K562 (cell line): ENCODE results near the gene ZNF174.

Experiments used
- CREM ChIP-seq: IDR thresholded peaks from 2 replicates; pipeline ENCODE4 v1.6.1; 2014; ENCODE audit warnings: antibody characterized with exemption, low read depth
- EZH2 ChIP-seq: IDR thresholded peaks from 2 replicates; pipeline ENCODE4 v1.6.1; 2012; ENCODE audit warnings: low read depth, mild to moderate bottlenecking, inconsistent platforms, low read length, borderline replicate concordance
- FOSL1 ChIP-seq: fragments of 200-800 bp; sonication (Bioruptor generic); conservative IDR thresholded peaks from 2 replicates; pipeline ENCODE4 v1.6.1; 2016; ENCODE audit warnings: missing genetic modification characterization, missing compliant biosample characterization
- HEY1 ChIP-seq: fragments of 250-450 bp; sonication (Bioruptor Pico); IDR thresholded peaks from 2 replicates; pipeline ENCODE4 v1.5.0; 2020; ENCODE audit warnings: mild to moderate bottlenecking, moderate library complexity, borderline replicate concordance
- ILK ChIP-seq: fragments of 450-650 bp; IDR thresholded peaks from 2 replicates; pipeline ENCODE4 v1.6.1; 2016; ENCODE audit warnings: missing genetic modification characterization, low read depth, mild to moderate bottlenecking, missing compliant biosample characterization, moderate library complexity, borderline replicate concordance
- NFYB ChIP-seq: IDR thresholded peaks from 2 replicates; pipeline ENCODE4 v1.6.1; 2011; ENCODE audit warnings: mild to moderate bottlenecking, moderate library complexity; ENCODE audit not compliant: insufficient read length; ENCODE audit errors: extremely low read depth
- POLR2AphosphoS2 ChIP-seq: IDR thresholded peaks from 2 replicates; pipeline ENCODE4 v1.6.1; 2012; ENCODE audit warnings: low read length, improper control_type of control experiment
- ZNF3 ChIP-seq: fragments of 250-450 bp; sonication (Bioruptor Pico); IDR thresholded peaks from 2 replicates; pipeline ENCODE4 v1.5.0; 2021; ENCODE audit warnings: mild to moderate bottlenecking, moderate library complexity

GRCh38 chr16:3362931-3363330, 38.1 kb upstream of the ZNF174 start:
- TF ChIP-seq EZH2 (no peak), FOSL1 (tag) (no peak), HEY1 (CRISPR knock-in tag) (no peak), ZNF3 (CRISPR knock-in tag) (no peak), CREM (no peak), ILK (tag) (no peak), NFYB (no peak), POLR2AphosphoS2 (no peak)
